DOHH2 (cell line): ENCODE results near the gene CHERP.

ENCODE experiments used
- CTCF ChIP-seq: fragments of 200-600 bp; sonication (generic); IDR thresholded peaks from one replicate; pipeline ENCODE4 v1.5.1; 2014; ENCODE audit warnings: antibody characterized with exemption, mild to moderate bottlenecking, low read depth, low read length; ENCODE audit not compliant: poor library complexity, severe bottlenecking
- EZH2phosphoT487 ChIP-seq: fragments of 200-600 bp; sonication (generic); IDR thresholded peaks from 2 replicates; pipeline ENCODE4 v1.6.1; 2017; ENCODE audit warnings: borderline replicate concordance, mild to moderate bottlenecking, antibody characterized with exemption, low read length, moderate library complexity, mixed read lengths

DNA sequence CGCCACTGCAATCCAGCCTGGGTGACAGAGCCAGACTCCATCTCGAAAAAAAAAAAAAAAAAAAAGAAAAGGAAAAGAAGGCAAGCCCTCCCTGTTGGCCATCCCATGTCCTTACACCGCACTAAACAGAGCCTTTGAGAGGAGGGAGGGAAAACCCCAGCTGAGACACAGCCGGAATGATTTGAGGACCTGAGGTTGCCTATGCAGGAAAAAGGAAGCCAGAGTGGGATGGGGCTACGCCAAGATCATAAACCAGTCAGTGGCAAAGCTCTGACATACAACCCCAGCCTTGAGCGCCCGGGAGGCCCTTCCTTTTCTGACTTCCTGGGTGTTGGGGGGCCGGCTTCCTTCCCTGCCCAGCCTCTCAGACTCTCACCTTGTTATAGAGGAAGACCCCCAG, 12.5 kb upstream of the CHERP start:
- TF ChIP-seq CTCF (no peak), EZH2phosphoT487 (no peak)
